Prostate gland (tissue), 2 donors: Measurements from ENCODE around the gene IL25.

Experiments used
- CTCF ChIP-seq, 4 experiments: fragments of 200-600 bp in 2 of 4; fragments of 450-650 bp in 2 of 4; sonication (generic) in 2 of 4; IDR thresholded peaks; 1 replicate in 3 of 4; 2 replicates in 1 of 4; pipeline ENCODE4 v1.5.1; 2016 to 2019; ENCODE audit warnings: antibody characterized with exemption in 4 of 4, mild to moderate bottlenecking in 2 of 4, moderate library complexity in 2 of 4
- POLR2A ChIP-seq: fragments of 450-650 bp; IDR thresholded peaks from one replicate; pipeline ENCODE4 v1.6.1; 2016; ENCODE audit warnings: antibody characterized with exemption, mild to moderate bottlenecking

GRCh38 chr14:23421594-23421993 is 49.0 kb downstream of the IL25 start:
- TF ChIP-seq CTCF (IDR thresholded peaks at IDR 0.05) (no peak), POLR2A (no peak)
